Duodenal mucosa (tissue), 2 donors: ENCODE data around the gene SSR1.

ENCODE experiments used
- H3K27ac ChIP-seq: one replicate; pipeline ENCODE4 v1.7.0; 2013; ENCODE audit warnings: low read depth, low read length
- H3K27me3 ChIP-seq, 2 donors: one replicate each; pipeline ENCODE4 v1.7.0; 2013; ENCODE audit warnings: low read length in 2 of 2, control low read depth in 1 of 2; ENCODE audit not compliant: insufficient read depth in 2 of 2, control insufficient read depth in 1 of 2
- H3K36me3 ChIP-seq, 2 donors: one replicate each; pipeline ENCODE4 v1.7.0; 2013; ENCODE audit warnings: low read length in 2 of 2, control low read depth in 1 of 2; ENCODE audit not compliant: insufficient read depth in 2 of 2, control insufficient read depth in 1 of 2
- H3K4me1 ChIP-seq, 2 donors: one replicate each; pipeline ENCODE4 v1.7.0; 2013; ENCODE audit warnings: low read length in 2 of 2, control low read depth in 1 of 2; ENCODE audit not compliant: insufficient read depth in 2 of 2, control insufficient read depth in 1 of 2
- H3K4me3 ChIP-seq, 2 donors: one replicate each; pipeline ENCODE4 v1.7.0; 2013; ENCODE audit warnings: low read length in 2 of 2, low read depth in 1 of 2
- H3K9ac ChIP-seq, 2 donors: one replicate each; pipeline ENCODE4 v1.7.0; 2013; ENCODE audit warnings: low read length in 2 of 2, low read depth in 1 of 2
- H3K9me3 ChIP-seq, 2 donors: one replicate each; pipeline ENCODE4 v1.7.0; 2013; ENCODE audit warnings: low read length in 2 of 2, control low read depth in 1 of 2; ENCODE audit not compliant: control insufficient read depth in 1 of 2

The SSR1 gene

DNA sequence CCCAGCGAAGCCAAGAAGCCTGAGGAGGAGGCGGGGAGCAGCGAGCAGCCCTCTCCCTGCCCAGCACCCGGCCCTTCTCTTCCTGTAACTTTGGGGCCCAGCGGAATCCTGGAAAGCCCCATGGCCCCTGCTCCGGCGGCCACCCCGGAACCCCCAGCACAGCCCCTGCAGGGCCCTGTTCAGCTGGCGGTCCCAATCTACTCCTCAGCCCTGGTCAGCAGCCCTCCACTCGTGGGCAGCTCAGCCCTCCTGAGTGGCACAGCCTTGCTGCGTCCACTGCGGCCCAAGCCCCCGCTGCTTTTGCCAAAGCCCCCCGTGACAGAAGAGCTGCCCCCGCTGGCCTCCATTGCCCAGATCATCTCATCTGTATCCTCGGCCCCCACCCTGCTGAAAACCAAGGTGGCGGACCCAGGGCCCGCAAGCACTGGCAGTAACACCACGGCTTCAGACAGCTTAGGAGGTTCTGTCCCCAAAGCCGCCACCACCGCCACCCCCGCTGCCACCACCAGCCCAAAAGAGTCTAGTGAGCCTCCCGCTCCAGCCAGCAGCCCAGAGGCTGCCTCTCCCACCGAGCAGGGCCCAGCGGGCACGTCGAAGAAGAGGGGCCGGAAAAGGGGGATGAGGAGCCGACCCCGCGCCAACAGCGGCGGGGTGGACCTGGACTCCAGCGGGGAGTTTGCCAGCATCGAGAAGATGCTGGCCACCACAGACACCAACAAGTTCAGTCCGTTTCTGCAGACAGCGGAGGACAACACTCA, 81.9 kb downstream of the SSR1 start:
- H3K4me1 ChIP-seq: peaks cover 19 to 23% of the 10 kb centered on the region in 2 donors
- no peak overlapping the region for H3K9ac ChIP-seq
- no peaks in the 10 kb centered on the region for H3K27me3 ChIP-seq
- H3K9me3 ChIP-seq: no peaks in the 10 kb centered on the region
- no peak overlapping the region for H3K27ac ChIP-seq
- peaks cover 41 to 86% of the 10 kb centered on the region in 2 donors for H3K36me3 ChIP-seq
- H3K4me3 ChIP-seq: no peak overlapping the region

DNA sequence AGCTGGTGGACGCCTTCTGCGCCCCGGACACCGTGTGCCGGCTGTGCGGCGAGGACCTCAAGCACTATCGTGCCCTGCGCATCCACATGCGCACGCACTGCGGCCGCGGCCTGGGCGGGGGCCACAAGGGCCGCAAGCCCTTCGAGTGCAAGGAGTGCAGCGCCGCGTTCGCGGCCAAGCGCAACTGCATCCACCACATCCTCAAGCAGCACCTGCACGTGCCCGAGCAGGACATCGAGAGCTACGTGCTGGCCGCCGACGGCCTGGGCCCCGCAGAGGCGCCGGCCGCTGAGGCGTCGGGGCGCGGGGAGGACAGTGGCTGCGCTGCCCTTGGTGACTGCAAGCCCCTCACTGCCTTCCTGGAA, 82.7 kb downstream of the SSR1 start:
- no peak overlapping the region for H3K9ac ChIP-seq
- peaks cover 11 to 15% of the 10 kb centered on the region in 2 donors for H3K4me1 ChIP-seq
- peaks cover 49 to 86% of the 10 kb centered on the region in 2 donors for H3K36me3 ChIP-seq

DNA sequence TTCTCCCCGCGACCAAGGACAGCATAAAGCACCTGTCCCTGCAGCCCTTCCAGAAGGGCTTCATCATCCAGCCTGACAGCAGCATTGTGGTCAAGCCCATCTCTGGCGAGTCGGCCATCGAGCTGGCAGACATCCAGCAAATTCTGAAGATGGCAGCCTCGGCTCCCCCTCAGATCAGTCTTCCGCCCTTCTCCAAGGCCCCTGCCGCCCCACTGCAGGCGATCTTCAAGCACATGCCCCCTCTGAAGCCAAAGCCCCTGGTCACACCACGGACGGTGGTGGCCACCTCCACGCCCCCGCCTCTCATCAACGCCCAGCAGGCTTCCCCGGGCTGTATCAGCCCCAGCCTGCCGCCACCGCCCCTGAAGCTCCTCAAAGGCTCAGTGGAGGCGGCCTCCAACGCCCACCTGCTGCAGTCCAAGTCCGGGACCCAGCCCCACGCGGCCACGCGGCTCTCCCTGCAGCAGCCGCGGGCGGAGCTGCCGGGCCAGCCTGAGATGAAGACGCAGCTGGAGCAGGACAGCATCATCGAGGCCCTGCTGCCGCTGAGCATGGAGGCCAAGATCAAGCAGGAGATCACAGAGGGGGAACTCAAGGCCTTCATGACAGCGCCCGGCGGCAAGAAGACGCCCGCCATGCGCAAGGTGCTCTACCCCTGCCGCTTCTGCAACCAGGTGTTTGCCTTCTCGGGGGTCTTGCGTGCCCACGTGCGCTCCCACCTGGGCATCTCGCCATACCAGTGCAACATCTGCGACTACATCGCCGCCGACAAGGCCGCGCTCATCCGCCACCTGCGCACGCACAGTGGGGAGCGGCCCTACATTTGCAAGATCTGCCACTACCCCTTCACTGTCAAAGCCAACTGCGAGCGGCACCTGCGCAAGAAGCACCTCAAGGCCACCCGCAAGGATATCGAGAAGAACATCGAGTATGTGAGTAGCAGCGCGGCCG, 83.3 kb downstream of the SSR1 start:
- no peak overlapping the region for H3K9ac ChIP-seq
- no peak overlapping the region for H3K27ac ChIP-seq
- peaks cover 8 to 11% of the 10 kb centered on the region in 2 donors for H3K4me1 ChIP-seq
- peaks cover 45 to 86% of the 10 kb centered on the region in 2 donors for H3K36me3 ChIP-seq
- no peak overlapping the region for H3K4me3 ChIP-seq
- H3K27me3 ChIP-seq: no peaks in the 10 kb centered on the region
- H3K9me3 ChIP-seq: no peaks in the 10 kb centered on the region

More for the DNA sequence above, 82.7 kb downstream of the SSR1 start:
- H3K27ac ChIP-seq: no peak overlapping the region
- H3K9me3 ChIP-seq: no peaks in the 10 kb centered on the region
- H3K27me3 ChIP-seq: no peaks in the 10 kb centered on the region
- H3K4me3 ChIP-seq: no peak overlapping the region

DNA sequence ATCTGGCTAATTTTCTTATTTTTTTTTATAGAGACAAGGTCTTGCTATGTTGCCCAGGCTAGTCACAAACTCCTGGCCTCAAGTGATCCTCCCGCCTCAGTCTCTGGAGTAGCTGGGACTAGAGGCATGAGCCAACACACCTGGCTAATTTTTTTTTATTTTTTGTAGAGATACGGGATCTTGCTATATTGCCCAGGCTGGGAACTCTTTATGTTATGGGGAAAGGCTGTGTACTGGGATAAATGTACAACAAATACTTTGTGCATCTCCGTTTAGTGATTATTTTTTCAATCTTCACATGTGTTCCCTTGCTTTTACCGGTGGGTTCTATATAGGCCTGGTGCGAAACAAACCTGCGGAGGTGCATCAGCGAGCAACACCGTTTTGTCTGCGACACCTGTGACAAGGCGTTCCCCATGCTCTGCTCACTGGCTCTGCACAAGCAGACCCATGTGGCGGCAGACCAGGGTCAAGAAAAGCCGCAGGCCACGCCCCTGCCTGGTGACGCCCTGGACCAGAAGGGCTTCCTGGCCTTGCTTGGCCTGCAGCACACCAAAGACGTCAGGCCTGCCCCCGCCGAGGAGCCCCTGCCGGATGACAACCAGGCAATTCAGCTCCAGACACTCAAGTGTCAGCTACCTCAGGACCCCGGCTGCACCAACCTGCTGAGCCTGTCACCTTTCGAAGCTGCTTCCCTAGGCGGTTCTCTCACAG, 84.2 kb downstream of the SSR1 start:
- Histone ChIP-seq H3K4me1 (peaks cover 4 to 8% of the 10 kb centered on the region in 2 donors), H3K27ac (no peak overlapping the region), H3K4me3 (no peak overlapping the region), H3K9ac (no peak overlapping the region), H3K36me3 (peaks cover 43 to 83% of the 10 kb centered on the region in 2 donors), H3K27me3 (no peaks in the 10 kb centered on the region), H3K9me3 (no peaks in the 10 kb centered on the region)

DNA sequence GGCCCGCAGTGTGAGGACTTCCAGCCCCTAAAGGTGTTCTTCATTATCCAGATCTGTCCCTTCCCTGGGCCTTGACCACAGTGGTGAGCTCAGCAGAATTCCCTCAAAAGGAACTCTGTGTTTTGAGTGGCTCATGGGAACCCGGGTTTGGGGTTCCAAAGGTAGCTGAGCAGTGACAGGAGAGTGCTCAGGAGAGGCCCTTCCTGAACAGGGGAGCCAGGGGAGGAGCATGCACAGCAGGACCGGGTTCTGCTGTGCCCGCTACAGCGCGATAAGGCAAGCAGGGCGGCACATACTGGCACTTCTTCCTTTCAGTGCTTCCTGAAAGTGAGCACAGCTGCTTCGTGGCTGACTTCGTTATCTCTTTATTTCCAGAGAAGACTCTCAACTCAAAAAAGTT, 88.3 kb downstream of the SSR1 start:
- H3K36me3 ChIP-seq: peaks cover 23 to 80% of the 10 kb centered on the region in 2 donors
- H3K27me3 ChIP-seq: no peaks in the 10 kb centered on the region
- H3K27ac ChIP-seq: no peak overlapping the region

DNA sequence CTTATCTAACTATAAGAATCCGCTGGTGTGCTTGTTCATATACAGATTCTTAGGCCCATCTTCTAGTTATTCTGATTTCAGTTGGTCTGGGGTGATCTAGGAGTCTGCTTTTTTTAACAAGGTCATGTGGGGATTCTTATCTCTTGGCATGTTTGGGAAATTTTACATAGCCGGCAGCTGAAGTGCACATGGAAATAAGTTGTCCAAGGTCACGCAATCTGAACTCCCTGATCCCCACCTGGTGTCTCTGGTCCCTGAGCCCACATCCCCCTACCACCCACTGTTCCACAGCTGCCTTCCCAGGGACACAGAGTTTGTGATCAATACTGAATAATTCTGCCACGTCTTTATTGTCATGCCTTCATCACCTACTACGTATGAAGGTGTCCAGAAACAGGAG, 90.8 kb downstream of the SSR1 start:
- Histone ChIP-seq H3K4me3 (no peak overlapping the region), H3K4me1 (peaks cover 0 to 10% of the 10 kb centered on the region in 2 donors), H3K36me3 (peaks cover 32 to 74% of the 10 kb centered on the region in 2 donors), H3K27ac (no peak overlapping the region), H3K9ac (no peak overlapping the region), H3K9me3 (no peaks in the 10 kb centered on the region), H3K27me3 (no peaks in the 10 kb centered on the region)

More for the DNA sequence above, 88.3 kb downstream of the SSR1 start:
- H3K9me3 ChIP-seq: no peaks in the 10 kb centered on the region
- H3K4me3 ChIP-seq: no peak overlapping the region
- no peak overlapping the region for H3K9ac ChIP-seq
- peaks cover 0 to 4% of the 10 kb centered on the region in 2 donors for H3K4me1 ChIP-seq

DNA sequence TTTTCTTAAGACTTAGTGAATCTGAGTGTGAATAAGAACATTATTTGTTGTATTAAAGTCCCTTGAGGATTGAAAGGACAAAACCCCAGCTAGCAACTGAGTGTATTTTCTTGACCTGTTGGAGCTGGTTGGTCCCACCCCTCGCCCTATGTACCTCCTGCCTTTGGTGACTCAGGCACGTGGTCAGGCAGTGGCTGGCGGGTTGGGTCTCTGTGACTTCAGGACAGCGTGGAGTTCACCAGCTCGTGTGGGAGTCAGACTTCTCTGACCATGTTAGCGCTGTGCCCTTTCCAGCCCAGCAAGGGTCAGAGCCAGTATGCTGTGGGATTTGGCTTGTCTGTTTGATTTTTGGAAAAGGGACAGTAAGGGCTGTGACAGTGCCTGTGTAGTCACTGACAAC, 93.7 kb downstream of the SSR1 start:
- peaks cover 0 to 10% of the 10 kb centered on the region in 2 donors for H3K4me1 ChIP-seq
- no peaks in the 10 kb centered on the region for H3K27me3 ChIP-seq
- H3K9ac ChIP-seq: no peak overlapping the region
- peaks cover 25 to 75% of the 10 kb centered on the region in 2 donors for H3K36me3 ChIP-seq
- H3K27ac ChIP-seq: no peak overlapping the region
- no peaks in the 10 kb centered on the region for H3K9me3 ChIP-seq
- H3K4me3 ChIP-seq: no peak overlapping the region

DNA sequence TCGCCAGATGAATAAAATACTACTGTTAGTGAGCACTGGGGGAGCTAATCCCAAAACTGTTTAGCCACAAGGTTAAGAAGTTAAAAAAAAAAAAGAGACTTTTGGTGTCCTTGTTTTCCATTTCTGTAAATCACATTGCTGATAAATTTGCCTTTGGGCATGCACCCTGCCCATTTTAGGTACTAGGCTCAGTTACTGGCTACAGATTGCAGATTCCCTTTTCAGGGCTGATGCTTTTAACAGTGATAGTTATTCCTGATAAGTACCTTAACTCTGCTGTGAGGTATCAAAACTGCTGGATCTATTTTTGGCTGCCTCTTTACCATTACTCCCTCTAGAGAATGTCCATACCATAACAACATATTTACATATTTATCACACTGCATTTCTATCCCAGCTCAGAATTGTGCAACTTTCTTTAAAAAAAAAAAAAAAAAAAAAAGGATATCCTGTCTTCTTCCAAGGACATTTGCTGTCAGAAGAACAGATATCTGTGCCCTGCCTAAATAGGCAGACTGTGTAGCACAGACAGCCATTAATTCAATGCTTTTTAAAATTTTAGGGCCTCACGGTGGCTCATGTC, 94.5 kb downstream of the SSR1 start:
- no peaks in the 10 kb centered on the region for H3K9me3 ChIP-seq
- H3K4me1 ChIP-seq: peaks cover 0 to 10% of the 10 kb centered on the region in 2 donors
- H3K27ac ChIP-seq: no peak overlapping the region
- H3K9ac ChIP-seq: no peak overlapping the region
- H3K36me3 ChIP-seq: peaks cover 33 to 81% of the 10 kb centered on the region in 2 donors
- H3K4me3 ChIP-seq: no peak overlapping the region
- H3K27me3 ChIP-seq: no peaks in the 10 kb centered on the region
